Kidney (tissue), 14 donors: ENCODE measurements around the gene NUP210. TPM values are rescaled to one million over a fixed set of nuclear protein-coding genes. Genes with fewer than 3 reads are reported as not detected.

Experiments
- DNase-seq, 5 donors: peaks; one replicate each; pipeline ENCODE4 v3.0.0-alpha.2; 2013 to 2020
- FAIRE-seq: peaks from 2 replicates; lab custom pipeline; 2012; peaks lifted over from hg19 to GRCh38; lab: Jason Lieb, UNC
- H3K27ac ChIP-seq, 2 donors: one replicate each; pipeline ENCODE4 v1.7.0; 2013; ENCODE audit warnings: low read depth in 2 of 2, low read length in 2 of 2, inconsistent platforms in 1 of 2
- H3K27me3 ChIP-seq: one replicate; pipeline ENCODE4 v1.7.1; 2013; ENCODE audit warnings: low read length, inconsistent platforms; ENCODE audit not compliant: control insufficient read depth, insufficient read depth
- H3K36me3 ChIP-seq, 3 donors: one replicate each; pipeline versions ENCODE4 v1.7.0 to v1.7.1; 2013; ENCODE audit warnings: low read length in 3 of 3, control low read depth in 1 of 3, inconsistent platforms in 1 of 3; ENCODE audit not compliant: insufficient read depth in 3 of 3, control insufficient read depth in 2 of 3
- H3K4me1 ChIP-seq, 3 donors: one replicate each; pipeline versions ENCODE4 v1.7.0 to v1.7.1; 2013; ENCODE audit warnings: low read length in 3 of 3, inconsistent platforms in 1 of 3, low read depth in 1 of 3; ENCODE audit not compliant: control insufficient read depth in 2 of 3, insufficient read depth in 2 of 3
- H3K4me3 ChIP-seq, 3 donors: one replicate each; pipeline versions ENCODE4 v1.7.0 to v1.8.1; 2013; ENCODE audit warnings: low read length in 3 of 3, control low read depth in 1 of 3, inconsistent platforms in 1 of 3
- H3K9ac ChIP-seq, 3 donors: one replicate each; pipeline versions ENCODE4 v1.7.0 to v1.7.1; 2013; ENCODE audit warnings: low read length in 3 of 3, control low read depth in 1 of 3, inconsistent platforms in 1 of 3
- H3K9me3 ChIP-seq, 3 donors: one replicate each; pipeline versions ENCODE4 v1.7.0 to v1.7.1; 2013; ENCODE audit warnings: low read length in 3 of 3, control low read depth in 1 of 3, inconsistent platforms in 1 of 3; ENCODE audit not compliant: control insufficient read depth in 2 of 3, insufficient read depth in 1 of 3
- intact Hi-C: fragments of 100-400 bp; cut with DNase I; formaldehyde crosslinking; loops from one replicate; pipeline ENCODE4 v1.11.1; 2022
- polyA plus RNA-seq: library from polyadenylated mRNA; stranded (reverse); fragments of 350-450 nt; fragmentation: Illumina TruSeq; extraction: RNeasy Lipid Tissue Mini Kit (QIAGEN cat#74804); gene quantifications from one replicate; pipeline ENCODE4 v1.2.3, GENCODE V29; 2014; ENCODE audit warnings: low read depth, low replicate concordance; ENCODE audit not compliant: insufficient read depth
- total RNA-seq: library from RNA; stranded (reverse); fragmentation: NEBNext Ultra II Directional; extraction: Animal tissue kit (Norgen Biotek cat#: 25700); gene quantifications from one replicate; pipeline ENCODE4 v1.2.1, GENCODE V29; 2021
- TF ChIP-seq, protein P1 (sequence below): IDR thresholded peaks from 3 replicates; pipeline ENCODE4 v1.5.1; 2012; ENCODE audit warnings: mild to moderate bottlenecking, moderate library complexity, borderline replicate concordance; ENCODE audit not compliant: insufficient read depth; ENCODE audit errors: extremely low read depth
- donor health status: control.
- donor health status: control.
- donor health status: control.
- donor health status: control.
- donor health status: control.
- donor health status: DM: yes; HTN: yes; CAD: no.
- donor health status: Normal renal cell carcinoma (clear cell type).

Gene NUP210
- total and polyA plus RNA-seq, 2 donors from 2014 or later: 5.6 to 22.9 TPM

GRCh38 chr3:13290941-13291340, 129.2 kb downstream of the NUP210 start:
- intact Hi-C loops: no loop called here
- TF ChIP-seq, protein P1, sequence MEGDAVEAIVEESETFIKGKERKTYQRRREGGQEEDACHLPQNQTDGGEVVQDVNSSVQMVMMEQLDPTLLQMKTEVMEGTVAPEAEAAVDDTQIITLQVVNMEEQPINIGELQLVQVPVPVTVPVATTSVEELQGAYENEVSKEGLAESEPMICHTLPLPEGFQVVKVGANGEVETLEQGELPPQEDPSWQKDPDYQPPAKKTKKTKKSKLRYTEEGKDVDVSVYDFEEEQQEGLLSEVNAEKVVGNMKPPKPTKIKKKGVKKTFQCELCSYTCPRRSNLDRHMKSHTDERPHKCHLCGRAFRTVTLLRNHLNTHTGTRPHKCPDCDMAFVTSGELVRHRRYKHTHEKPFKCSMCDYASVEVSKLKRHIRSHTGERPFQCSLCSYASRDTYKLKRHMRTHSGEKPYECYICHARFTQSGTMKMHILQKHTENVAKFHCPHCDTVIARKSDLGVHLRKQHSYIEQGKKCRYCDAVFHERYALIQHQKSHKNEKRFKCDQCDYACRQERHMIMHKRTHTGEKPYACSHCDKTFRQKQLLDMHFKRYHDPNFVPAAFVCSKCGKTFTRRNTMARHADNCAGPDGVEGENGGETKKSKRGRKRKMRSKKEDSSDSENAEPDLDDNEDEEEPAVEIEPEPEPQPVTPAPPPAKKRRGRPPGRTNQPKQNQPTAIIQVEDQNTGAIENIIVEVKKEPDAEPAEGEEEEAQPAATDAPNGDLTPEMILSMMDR: no peak
- Histone ChIP-seq H3K36me3 (no peaks in the 10 kb centered on the region), H3K9ac (no peak overlapping the region), H3K27me3 (no peaks in the 10 kb centered on the region), H3K4me3 (no peak overlapping the region), H3K27ac (no peak overlapping the region), H3K4me1 (no peaks in the 10 kb centered on the region), H3K9me3 (peaks cover 0 to 3% (median 0%) of the 10 kb centered on the region in 3 donors)
- FAIRE-seq (no peak), DNase-seq (no peak)

GRCh38 chr3:13289771-13290285, 130.3 kb downstream of the NUP210 start:
- intact Hi-C loops: no loop called here
- DNase-seq (peak in 1 of 5 donors; percentile 41), FAIRE-seq (no peak)
- no peaks in the 10 kb centered on the region for H3K4me1 ChIP-seq
- H3K9me3 ChIP-seq: peaks cover 0 to 3% (median 0%) of the 10 kb centered on the region in 3 donors
- H3K36me3 ChIP-seq: no peaks in the 10 kb centered on the region
- H3K9ac ChIP-seq: no peak overlapping the region
- H3K27ac ChIP-seq: no peak overlapping the region
- TF ChIP-seq, protein P1: no peak
- H3K27me3 ChIP-seq: no peaks in the 10 kb centered on the region
- no peak overlapping the region for H3K4me3 ChIP-seq

- TF ChIP-seq, protein P1: no peak
- no peak overlapping the region for H3K9ac ChIP-seq
- peak in 1 of 5 donors; percentile 41 for DNase-seq
- intact Hi-C loops: no loop called here
- no peaks in the 10 kb centered on the region for H3K4me1 ChIP-seq
- no peaks in the 10 kb centered on the region for H3K27me3 ChIP-seq
- H3K27ac ChIP-seq: no peak overlapping the region
- H3K9me3 ChIP-seq: peaks cover under 1 to 6% (median 5%) of the 10 kb centered on the region in 3 donors
- no peaks in the 10 kb centered on the region for H3K36me3 ChIP-seq
- no peak for FAIRE-seq
- H3K4me3 ChIP-seq: no peak overlapping the region
Measured at GRCh38 chr3:13288732-13289718, 131.1 kb downstream of the NUP210 start.
